GM23338 (cell line): ENCODE results near the gene RNASE7.

Experiments used
- CTCF ChIP-seq, 2 experiments: fragments of 200-600 bp in 1 of 2; sonication (generic) in 1 of 2; conservative IDR thresholded peaks; 2 replicates each; pipeline versions ENCODE4 v1.5.1 to v1.6.1; 2016 to 2017; ENCODE audit warnings: antibody characterized with exemption in 2 of 2, low read depth in 2 of 2, mild to moderate bottlenecking in 2 of 2, moderate library complexity in 1 of 2
- EZH2 ChIP-seq: fragments of 200-600 bp; sonication (generic); IDR thresholded peaks from one replicate; pipeline ENCODE4 v1.8.0; 2017; ENCODE audit warnings: antibody characterized with exemption, mild to moderate bottlenecking, low read depth; ENCODE audit not compliant: unreplicated experiment
- POLR2AphosphoS5 ChIP-seq: IDR thresholded peaks from 2 replicates; pipeline ENCODE4 v1.6.1; 2016; ENCODE audit warnings: antibody characterized with exemption, low read depth
- REST ChIP-seq: IDR thresholded peaks from one replicate; pipeline ENCODE4 v1.6.1; 2018; ENCODE audit warnings: antibody characterized with exemption; ENCODE audit not compliant: unreplicated experiment
- STAT1 ChIP-seq: IDR thresholded peaks from one replicate; pipeline ENCODE4 v1.6.1; 2016; ENCODE audit warnings: antibody characterized with exemption; ENCODE audit not compliant: unreplicated experiment

GRCh38 chr14:21001218-21001617, 40.9 kb upstream of the RNASE7 start:
- no peak for TF ChIP-seq POLR2AphosphoS5
- TF ChIP-seq CTCF (conservative IDR thresholded peaks at IDR 0.05; ENCODE audit: low read depth in 2 of 2): no peak
- no peak for TF ChIP-seq EZH2
- no peak for TF ChIP-seq STAT1
- no peak for TF ChIP-seq REST
